Activated gamma-delta T cell (primary cell): Measurements from ENCODE around the gene B4GALT2.

Experiments used
- DNase-seq: peaks from one replicate; lab custom pipeline; 2025; lab: John Stamatoyannopoulos, UW

B4GALT2 gene

GRCh38 chr1:43969746-43970466, 9.1 kb upstream of the B4GALT2 start, which contains the start of gene DPH2:
DPH2 (plus strand) TSS chr1:43970010; CDS start chr1:43970176, 166 bp downstream.
- DNase-seq, result peak; percentile 81

DNA sequence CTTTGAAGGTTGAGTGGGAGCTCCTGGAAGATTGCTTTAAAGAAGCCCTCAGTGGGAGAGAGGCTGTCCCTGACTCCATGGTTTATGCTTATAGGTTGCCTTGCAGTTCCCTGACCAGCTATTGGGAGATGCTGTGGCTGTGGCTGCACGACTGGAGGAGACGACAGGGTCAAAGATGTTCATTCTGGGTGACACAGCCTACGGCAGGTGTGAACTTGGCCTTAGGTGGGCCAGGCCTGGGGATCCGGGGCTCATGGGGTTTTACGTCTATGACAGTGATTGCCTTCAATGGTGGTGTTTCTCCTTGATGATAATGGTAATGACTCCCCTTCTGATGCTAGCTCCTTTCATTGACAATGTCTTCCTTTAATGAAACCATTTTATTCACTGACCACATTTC, 8.5 kb upstream of the B4GALT2 start:
- DNase-seq, result no peak

- no peak for DNase-seq
Measured at GRCh38 chr1:43970911-43971310, 8.1 kb upstream of the B4GALT2 start.

- no peak for DNase-seq
Measured at GRCh38 chr1:43971336-43971980, 7.6 kb upstream of the B4GALT2 start.

GRCh38 chr1:43973981-43974442, 5.0 kb upstream of the B4GALT2 start:
- no peak for DNase-seq

DNA sequence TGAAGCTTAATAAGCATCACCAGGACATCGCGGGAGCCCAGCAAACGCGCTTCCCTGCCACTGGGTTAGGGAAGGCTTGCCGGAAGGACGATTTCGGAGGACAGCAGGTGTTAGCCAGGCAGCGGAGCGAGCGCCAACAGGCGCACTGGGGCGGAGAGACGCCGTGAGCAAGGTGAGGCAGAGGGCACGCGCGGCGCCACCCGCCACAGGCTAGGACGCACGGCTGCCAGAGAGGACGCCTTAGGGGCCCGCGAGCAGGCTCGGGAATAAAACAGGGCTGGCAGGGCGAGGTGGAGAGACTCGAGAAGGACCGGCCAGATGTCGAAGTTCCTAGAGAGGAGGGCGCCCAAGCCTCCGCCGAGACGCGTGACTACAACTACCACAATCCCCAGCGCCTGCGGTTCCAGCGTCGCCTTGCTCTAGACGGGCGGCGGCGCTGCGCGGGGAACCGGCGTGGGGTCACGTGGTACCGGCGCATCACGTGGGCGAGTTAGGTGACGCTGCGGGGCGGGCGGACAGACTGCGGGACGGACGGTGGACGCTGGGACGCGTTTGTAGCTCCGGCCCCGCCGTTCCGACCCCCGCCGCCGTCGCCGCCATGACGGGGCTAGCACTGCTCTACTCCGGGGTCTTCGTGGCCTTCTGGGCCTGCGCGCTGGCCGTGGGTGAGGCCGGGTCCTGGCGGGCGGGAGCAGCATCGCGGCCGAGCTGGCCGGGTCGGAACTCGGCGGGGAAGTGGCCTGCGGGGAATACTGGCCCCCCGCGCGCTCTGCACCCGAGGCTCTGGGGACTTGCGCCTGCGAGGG, 4.4 kb upstream of the B4GALT2 start, which contains the start of gene ATP6V0B:
Gene ATP6V0B (plus strand): TSS at position 518 of the 806 bp plus-strand sequence. CDS start 81 bp downstream, at position 599.
- peak; percentile 89 for DNase-seq

GRCh38 chr1:43975249-43975961, 3.6 kb upstream of the B4GALT2 start:
- DNase-seq, result no peak

- DNase-seq, result no peak
Measured at GRCh38 chr1:43976045-43976444, 3.0 kb upstream of the B4GALT2 start.

DNA sequence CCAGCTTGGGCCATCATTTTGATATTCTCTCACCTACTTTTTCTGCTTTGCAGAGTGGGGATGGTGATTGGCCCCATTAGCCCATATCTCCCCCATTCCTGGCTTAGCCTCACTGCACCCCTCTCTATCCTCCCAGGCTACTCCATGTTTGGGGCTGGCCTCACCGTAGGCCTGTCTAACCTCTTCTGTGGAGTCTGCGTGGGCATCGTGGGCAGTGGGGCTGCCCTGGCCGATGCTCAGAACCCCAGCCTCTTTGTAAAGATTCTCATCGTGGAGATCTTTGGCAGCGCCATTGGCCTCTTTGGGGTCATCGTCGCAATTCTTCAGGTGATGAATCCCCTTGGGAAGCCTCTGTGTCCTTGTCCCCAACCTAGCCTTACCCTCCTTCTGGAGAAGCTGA, 2.1 kb upstream of the B4GALT2 start:
- DNase-seq, result no peak

- no peak for DNase-seq
Measured at GRCh38 chr1:43977376-43978263, 1.4 kb upstream of the B4GALT2 start.

GRCh38 chr1:43978264-43978550, 803 bp upstream of the B4GALT2 start:
- DNase-seq, result no peak

DNA sequence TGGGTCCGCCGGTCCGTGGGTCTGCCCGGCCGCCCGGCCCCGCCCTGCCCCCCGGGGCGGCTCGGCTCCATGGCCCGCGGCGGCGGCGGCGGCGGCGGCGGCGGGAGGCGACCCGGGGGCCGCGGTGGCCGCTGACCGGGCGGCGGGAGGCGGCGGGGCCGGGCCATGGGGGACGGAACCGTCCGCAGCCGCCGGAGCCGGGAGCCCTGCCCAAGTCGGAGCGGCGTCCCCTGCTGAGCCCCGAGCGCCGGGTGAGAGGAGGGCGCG, 184 bp downstream of the B4GALT2 start:
- no peak for DNase-seq

- no peak for DNase-seq
Measured at GRCh38 chr1:43979528-43980254, 681 bp downstream of the B4GALT2 start.

DNA sequence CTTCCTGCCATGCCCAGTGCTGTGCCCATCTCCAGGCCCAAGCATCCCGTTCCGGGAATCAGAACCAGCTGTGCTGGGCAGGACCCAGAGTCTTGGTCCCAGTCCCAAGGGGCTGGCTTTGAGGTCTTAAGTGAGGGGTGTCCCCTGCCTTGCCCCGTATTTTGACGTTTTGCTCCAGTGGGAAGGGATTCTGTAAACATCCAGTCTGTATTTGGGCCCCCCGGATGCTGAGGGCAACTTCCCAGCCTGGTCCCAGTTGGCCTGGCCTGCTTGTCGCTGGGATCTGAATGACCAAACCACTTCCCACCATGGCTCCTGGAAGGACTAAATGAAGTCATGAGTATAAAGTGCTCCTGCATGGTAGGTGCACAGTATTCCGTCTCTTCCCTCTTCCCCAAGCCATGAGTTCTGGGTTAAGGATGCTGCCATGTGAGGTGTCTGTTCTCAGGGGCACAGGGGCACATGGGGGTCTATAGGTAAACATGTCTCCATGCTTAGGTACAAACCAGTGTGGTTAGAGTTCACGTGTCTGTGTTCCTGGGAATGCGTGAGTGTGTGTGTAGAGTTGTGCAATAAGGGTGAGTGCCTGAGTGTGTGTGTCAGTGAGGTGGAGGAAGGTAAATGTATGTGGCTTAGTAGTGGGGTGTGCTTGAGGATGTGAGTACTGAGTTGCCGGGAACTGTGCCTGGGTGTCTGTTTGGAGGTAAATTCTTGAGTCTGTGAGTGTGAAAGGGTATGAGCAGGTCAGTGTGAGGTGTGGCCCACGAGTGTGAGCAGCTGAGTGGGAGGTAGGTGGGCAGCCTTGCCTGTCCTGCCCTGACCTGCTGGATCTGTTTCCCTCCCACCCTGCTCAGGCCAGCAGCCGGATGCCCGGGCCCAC, 1.5 kb downstream of the B4GALT2 start:
- no peak for DNase-seq

DNA sequence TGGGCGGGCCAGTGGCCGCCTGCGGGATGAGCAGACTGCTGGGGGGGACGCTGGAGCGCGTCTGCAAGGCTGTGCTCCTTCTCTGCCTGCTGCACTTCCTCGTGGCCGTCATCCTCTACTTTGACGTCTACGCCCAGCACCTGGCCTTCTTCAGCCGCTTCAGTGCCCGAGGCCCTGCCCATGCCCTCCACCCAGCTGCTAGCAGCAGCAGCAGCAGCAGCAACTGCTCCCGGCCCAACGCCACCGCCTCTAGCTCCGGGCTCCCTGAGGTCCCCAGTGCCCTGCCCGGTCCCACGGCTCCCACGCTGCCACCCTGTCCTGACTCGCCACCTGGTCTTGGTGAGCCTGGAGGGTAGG, 2.1 kb downstream of the B4GALT2 start:
- DNase-seq, result no peak

DNA sequence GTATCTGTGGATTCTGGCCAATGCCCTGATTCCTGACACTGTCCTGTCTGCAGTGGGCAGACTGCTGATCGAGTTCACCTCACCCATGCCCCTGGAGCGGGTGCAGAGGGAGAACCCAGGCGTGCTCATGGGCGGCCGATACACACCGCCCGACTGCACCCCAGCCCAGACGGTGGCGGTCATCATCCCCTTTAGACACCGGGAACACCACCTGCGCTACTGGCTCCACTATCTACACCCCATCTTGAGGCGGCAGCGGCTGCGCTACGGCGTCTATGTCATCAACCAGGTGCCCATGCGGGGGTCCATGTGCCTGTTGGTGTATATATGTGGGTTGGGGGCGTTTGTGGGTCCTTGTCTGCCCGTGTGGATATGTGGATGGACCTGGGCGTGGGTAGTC, 2.6 kb downstream of the B4GALT2 start:
- no peak for DNase-seq

DNA sequence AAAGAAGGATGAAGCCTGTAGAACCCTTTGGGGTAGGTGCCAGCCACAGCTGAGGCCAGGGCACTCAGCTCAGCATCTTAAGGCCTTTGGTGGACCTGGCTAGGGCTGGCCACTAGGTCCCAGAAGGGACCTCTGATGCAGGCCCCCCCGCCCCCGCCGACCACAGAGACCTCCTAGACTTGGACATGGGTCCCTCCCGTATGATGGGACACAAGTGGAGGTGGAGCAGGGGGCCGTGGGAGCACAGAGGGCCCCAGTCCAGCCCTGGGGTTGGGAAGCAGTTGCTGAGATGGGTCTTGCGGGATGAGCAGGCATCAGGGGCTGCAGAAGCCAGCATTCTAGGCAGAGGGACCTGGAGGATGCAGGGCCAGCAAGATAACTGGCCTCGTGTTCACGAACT, 3.2 kb downstream of the B4GALT2 start:
- no peak for DNase-seq

- DNase-seq, result no peak
Measured at GRCh38 chr1:43982808-43983207, 3.8 kb downstream of the B4GALT2 start.

GRCh38 chr1:43983253-43983899, 4.4 kb downstream of the B4GALT2 start:
- no peak for DNase-seq
